Stimulated activated CD8-positive, alpha-beta memory T cell treated with anti-CD3 and anti-CD28 coated beads, Interleukin-2, amount 100 ng/mL, for 48 hours (primary cell): Measurements from ENCODE around the gene SSH2.
"Not testable (repeated sequence)": the region's sequence is repeated elsewhere in the genome, so short reads cannot be mapped to it uniquely, and the experiment has no call there.

Source experiments
- DNase-seq, 2 donors: peaks; one replicate each; pipeline ENCODE4 v3.0.0-alpha.2; 2020; ENCODE audit warnings: low read depth in 2 of 2

SSH2 gene

GRCh38 chr17:29929006-29929532 is 959 bp downstream of the SSH2 start:
- DNase-seq: no peak

GRCh38 chr17:29927546-29927945 is 2.5 kb downstream of the SSH2 start:
- DNase-seq: no peak

- no peak for DNase-seq
Measured at GRCh38 chr17:29924786-29925185, 5.2 kb downstream of the SSH2 start.

GRCh38 chr17:29918922-29919856 is 10.8 kb downstream of the SSH2 start:
- no peak for DNase-seq

GRCh38 chr17:29918016-29918415 is 12.0 kb downstream of the SSH2 start:
- no peak for DNase-seq

DNA sequence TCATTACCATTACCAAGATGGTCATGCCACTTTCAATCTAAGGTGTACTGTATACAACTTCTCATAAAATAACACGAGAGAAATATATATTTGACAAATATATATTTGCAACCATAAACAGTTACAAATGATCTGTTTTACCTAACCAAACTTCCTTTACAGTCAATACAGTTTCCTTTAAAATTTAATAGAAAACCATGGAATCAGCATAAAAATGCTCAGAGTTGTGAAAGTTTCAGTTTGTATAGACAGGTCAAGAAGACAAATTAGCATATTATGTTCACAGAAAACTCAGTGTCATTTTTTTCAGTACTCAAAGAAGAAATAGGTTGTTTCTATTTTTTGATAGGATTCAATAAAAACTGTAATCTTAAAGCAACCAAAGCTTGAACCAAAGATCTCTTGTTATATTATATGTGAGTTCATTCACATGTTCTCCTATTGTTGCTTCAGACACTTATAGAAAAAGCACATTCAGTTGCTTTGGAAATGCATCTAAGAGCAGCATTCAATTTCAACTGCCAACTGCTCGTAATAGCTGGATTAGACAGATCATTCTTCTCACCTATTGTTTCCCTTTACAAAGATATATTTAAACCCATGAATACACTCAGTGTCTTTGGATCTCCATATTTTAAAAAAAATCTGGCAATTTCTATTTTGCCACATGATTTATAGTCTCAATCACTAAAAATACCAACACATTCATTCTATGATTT is 15.1 kb downstream of the SSH2 start:
- DNase-seq: no peak

- no peak for DNase-seq
Measured at GRCh38 chr17:29911641-29912177, 18.3 kb downstream of the SSH2 start.

DNA sequence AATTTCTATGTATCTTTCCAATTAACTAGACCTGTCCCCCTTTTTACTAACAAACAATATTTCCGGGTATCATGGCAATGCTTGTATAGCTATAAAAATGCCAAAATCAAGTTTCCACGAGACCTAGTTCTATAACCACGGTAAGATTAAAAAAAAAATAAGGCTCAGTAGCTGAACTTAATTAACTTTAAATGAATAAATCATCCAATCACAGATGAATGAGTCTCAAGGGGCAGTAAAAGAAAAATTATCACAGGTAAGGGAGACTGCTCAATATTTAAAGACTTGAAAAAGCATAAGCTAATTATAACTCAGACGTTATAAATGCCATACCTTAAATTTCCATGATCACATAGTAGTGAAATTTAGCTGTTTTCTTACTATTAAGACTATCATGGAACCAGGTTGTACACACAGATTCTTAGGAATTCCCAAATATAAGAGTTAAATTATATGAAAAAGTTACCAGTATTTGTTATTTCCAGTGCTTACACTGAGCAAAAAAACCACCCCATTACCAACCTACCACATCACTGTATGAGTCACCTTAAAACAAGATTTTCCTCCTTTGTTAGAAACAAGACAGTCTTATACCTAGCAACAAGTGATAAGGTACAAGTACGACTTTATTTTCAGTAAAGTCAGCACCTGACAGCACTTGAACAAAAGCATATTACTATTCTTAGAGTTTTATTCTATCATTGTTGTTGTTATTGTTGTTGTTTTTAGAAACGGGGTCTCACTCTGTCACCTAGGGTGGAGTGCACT is 20.6 kb downstream of the SSH2 start:
- DNase-seq: no peak

- DNase-seq: no peak
Measured at GRCh38 chr17:29906969-29907368, 23.1 kb downstream of the SSH2 start.

- no peak for DNase-seq
Measured at GRCh38 chr17:29905879-29906167, 24.2 kb downstream of the SSH2 start.

- no peak for DNase-seq
Measured at GRCh38 chr17:29905086-29905878, 24.7 kb downstream of the SSH2 start.

DNA sequence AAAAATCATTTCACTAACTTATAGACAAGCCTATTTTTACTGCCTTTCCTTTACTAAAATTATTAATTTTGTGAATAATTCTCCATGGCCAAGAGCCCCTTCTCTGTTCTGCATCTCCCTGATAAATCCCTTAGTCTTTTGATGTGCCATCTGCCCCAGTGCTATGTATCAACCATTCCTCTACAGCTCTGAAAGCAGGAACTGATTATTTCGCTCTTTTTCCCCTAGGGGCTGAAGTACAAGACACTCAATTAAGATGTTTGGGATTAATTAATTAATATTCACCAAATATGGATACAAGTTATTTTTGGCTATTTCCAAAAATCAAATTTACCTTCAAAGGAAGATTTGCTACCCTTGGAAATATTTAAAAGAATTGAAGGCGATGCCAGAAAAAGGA is 26.6 kb downstream of the SSH2 start:
- no peak for DNase-seq

DNA sequence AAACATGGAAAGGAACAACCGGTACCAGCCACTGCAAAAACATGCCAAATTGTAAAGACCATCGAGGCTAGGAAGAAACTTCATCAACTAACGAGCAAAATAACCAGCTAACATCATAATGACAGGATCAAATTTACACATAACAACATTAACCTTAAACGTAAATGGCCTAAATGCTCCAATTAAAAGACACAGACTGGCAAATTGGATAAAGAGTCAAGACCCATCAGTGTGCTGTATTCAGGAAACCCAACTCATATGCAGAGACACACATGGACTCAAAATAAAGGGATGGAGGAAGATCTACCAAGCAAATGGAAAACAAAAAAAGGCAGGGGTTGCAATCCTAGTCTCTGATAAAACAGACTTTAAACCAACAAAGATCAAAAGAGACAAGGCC is 32.9 kb downstream of the SSH2 start:
- not testable (repeated sequence) for DNase-seq

- DNase-seq: no peak
Measured at GRCh38 chr17:29892201-29892600, 37.8 kb downstream of the SSH2 start.

DNA sequence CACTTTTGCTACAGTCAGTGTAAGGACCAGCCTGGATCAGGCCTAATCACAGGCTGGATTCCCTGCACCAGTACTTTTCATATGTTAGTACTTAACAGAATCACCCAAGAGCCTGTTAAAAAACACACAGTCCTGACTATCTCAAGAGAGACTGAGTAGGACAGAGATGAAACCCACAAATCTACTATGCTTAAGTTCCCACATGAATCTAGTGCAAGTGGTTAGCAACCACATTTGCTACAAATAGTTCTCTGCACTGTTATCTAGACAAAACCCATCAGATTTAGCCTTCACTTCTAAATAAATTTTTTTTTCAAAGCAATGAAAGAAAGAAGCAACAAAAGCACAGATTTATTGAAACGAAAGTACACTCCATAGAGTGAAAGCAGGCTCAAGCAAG is 38.9 kb downstream of the SSH2 start:
- no peak for DNase-seq

GRCh38 chr17:29885031-29885640 is 44.9 kb downstream of the SSH2 start:
- no peak for DNase-seq

DNA sequence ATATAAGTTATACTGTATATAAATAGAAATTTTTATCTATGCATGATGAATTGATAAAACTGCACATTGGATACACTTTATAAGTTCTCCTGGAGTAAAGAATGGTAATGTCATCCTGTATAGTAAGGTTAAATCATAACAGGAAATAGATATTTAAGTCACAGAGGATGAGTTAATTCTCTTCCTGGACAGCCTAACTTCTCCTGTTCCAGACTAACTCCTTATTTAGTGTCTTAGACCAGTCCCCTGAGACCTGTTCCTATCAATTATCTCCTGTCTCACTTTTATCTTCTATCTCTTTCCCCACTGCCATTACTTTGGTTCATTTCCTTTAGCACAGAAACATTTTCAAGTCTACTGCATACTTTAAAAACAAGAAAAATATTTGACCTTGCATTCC is 46.5 kb downstream of the SSH2 start:
- DNase-seq: no peak

- no peak for DNase-seq
Measured at GRCh38 chr17:29881256-29881655, 48.8 kb downstream of the SSH2 start.

GRCh38 chr17:29880031-29880430 is 50.0 kb downstream of the SSH2 start:
- no peak for DNase-seq

DNA sequence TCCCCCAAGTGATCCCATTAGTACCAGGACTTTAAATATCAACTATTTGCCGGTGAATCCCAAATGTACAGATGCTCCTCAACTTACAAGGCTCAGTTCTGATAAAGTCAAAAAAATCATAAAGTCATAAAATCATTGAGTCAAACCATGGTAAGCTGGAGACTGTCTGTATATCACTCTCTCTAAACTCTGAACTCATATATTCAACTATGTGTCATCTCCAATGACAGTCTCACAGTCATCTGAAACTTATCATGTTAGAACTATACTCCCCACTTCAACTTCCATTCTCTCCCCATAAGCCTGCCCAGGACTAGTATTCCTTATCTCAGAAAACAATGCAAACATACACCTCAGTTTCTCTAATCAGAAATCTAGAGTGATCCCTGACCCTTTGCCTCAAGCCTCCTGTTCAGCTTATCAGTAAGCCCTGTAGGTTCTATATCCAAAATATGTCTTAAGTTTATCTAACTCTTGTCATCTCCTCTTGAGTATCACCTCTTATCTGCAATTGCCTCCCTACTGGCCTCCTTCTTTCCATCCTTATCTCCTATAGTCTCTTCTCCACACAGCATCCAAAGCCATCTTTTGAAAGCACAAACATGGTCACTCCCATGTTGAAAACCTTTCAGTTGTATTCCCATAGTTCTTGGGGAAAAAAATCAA is 55.0 kb downstream of the SSH2 start:
- no peak for DNase-seq
